GM19397 (cell line): Measurements from ENCODE around the gene CASS4.
A peak's percentile ranks its signal among the peaks of the same experiment; 100 is the strongest.
"Not testable (repeated sequence)": the region's sequence is repeated elsewhere in the genome, so short reads cannot be mapped to it uniquely, and the experiment has no call there.

ENCODE experiments used
- ATAC-seq: cut with Tn5 transposase; IDR thresholded peaks from one replicate; pipeline ENCODE4 v1.9.1; 2021; ENCODE audit warnings: mild to moderate bottlenecking, moderate library complexity; ENCODE audit not compliant: unreplicated experiment

Gene CASS4

DNA sequence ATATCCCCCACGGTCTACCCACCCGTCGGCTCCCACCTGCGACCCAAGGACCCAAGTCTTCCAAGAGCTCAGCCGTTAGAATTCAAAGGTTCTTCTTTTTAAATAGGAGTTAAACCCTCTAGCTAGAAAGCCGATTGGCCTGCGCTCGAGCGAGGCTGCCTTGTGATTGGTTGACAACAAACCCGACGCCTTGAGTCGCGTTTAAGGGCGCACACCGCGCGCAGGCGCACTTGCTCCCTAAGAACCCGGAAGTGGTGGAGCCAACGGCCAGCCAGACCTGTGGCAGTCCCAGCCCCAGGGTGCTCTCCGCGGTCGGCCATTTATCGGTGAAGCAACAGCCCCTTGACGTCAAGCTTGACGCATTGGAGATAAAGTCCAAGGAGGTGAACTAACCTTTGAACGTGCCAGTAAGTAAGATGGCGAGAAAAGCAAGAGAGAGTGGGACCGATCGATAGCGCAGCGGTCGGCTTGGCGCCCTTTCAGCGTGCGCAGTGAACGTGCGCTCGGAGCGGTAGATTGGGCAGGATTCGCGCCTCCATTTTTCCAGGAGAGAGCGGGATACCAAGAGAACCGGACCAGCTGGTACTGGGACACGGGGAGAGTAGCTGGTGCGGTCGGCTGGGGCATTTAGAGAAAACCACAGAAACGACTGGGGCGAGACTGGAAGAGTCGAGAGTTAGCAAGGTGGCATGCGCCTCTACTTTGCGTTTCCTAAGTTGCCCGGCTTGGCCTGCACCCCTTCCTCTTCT, 19.8 kb upstream of the CASS4 start, which contains the start of the genes AURKA and CSTF1:
TSS of gene AURKA (minus strand) at position 84 of the 749 bp plus-strand sequence. CDS start 4,018 bp downstream, outside the sequence.
TSS of gene CSTF1 (plus strand) at position 514 of the 749 bp plus-strand sequence. CDS start 2,908 bp downstream, outside the sequence.
- peak; percentile 95 for ATAC-seq

DNA sequence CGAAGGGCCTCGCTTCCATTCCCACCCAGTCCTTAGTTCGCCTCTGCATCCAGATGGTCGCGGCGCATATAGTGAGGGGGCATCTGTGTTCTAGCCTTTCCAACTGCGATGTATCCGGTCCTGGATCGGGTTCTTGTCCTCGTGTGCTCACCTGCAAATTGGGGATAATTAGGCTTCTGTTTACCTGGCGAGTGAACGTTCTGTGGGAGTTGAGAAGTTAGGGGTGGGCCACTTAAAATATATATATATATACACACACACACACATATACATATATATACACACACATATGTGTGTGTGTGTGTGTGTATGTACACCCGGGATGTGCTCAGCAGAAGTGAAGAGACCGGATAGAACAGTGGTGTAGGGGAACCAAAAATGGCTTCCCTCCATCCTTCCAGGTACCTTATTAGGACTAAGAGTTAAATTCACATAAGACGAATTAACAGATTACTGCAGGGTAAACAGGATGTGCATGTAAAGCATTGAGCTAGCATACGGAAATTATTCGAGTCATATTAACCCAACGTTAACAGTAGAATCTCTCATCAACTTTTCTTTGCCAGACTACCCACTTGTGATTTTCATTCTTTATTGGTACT, 19.1 kb upstream of the CASS4 start:
- no peak for ATAC-seq

DNA sequence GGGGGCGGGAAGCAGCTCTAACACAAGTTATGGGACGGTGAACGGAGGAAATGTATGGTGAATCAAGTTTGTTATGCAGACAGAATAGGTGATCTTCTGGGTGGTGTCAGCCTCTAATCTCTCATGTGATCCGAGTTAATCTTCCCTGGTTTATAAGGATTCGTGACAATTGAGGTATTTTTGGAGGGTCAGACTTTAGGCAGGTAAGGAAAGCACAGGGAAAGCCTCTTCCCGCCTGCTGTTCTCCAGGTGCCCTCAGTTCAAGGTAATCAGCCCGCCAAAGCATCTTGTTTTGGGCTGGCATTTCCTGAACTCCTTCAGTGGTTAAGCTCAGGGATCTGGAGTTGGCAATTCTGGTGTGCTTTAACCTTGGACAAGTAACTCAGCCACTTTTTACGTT, 18.4 kb upstream of the CASS4 start:
- ATAC-seq, result no peak

DNA sequence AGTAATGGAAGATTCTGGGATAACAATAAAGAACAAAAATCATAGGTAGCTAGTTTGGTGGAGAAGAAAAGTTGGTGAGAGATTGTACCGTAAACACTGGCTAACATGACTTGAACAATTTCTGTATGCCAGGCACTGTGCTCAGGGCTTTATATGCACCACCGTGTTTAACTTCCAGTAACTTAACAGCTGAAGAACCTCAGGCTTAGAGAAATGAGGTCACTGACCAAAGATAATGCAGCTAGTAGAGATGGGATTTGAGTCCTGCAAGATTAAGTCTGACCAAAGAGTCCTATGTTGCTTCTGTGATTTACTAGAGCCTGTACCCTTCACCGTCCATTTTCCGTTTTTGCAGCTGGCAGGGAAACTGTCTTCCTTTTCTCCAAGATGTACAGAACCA, 16.9 kb upstream of the CASS4 start:
- no peak for ATAC-seq

DNA sequence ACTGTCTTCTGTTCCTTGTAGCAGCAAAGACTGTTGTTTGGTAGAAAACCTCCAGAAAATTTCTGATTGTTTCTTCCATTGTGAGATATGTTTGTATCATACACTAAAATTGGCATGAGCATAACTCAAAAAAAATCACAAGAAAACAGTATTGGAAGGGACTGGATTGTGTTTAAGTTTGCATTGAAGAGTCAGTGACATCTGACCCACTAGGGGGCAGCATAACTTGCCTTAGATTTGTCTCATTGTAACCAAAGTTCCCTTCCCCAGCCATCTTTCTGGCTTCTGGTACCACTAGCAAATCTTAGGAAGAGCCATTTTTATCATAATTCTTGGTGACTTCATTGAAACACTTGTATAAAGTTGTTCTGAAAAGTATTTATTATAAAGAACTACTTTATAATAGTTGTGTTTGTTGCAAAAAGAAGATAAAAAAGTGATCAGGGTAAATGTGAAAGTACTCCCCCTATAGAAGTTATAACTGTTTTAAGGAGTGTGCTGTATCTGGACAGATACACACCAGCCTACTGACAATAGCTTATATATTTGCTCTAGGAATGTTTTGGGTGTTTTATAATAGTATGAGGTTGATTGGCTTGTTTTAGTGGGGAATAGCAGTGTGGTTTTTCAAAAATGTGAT, 11.9 kb upstream of the CASS4 start:
- no peak for ATAC-seq

DNA sequence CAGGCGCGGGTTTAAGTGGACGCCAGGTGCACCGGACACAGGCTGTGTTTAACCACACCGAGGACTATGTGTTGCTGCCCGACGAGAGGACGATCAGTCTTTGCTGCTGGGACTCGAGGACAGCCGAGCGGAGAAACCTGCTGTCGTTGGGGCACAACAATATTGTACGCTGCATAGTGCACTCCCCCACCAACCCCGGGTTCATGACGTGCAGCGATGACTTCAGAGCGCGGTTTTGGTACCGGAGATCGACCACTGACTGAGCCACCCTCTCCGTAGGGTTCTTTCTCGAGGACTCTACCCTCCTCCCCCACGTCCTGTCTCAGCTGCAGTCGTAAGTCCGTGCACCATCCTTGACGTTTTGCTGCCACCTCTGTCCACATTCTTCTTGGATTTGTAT, 8.6 kb upstream of the CASS4 start:
- no peak for ATAC-seq

DNA sequence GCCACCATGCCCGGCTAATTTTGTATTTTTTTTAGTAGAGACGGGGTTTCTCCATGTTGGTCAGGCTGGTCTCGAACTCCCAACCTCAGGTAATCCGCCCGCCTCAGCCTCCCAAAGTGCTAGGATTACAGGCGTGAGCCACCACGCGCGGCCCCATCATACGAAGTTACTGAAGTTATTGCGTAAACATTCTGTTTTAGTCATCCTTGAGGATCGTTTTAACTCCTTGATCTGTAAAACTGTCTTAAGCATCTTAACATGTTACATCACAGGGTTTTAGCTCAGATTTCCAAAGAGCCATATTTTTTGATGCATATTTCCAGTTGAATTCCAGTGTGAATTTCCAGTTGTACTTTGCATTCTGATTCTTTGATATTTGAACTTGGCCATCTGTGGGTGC, 6.7 kb upstream of the CASS4 start:
- ATAC-seq, result not testable (repeated sequence)

DNA sequence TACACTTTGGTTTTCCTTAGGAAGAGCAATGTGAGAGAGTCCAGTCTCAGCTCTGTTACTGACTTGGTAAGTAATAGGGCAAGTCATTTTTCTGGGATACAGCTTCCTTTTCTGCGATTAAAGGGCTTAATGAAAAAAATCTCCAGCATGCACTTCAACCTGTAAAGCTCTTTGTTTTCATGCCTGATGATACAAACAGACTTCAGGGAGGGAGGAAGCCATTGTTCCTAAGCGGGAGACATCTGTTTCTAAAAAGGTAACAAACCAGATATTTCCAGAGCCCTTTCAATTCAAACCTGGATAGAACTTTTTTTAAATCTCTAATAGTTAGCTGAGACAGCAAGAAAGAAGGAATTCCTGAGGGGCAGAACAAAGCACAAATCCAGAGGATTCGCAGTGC, 5.2 kb upstream of the CASS4 start:
- ATAC-seq, result no peak

DNA sequence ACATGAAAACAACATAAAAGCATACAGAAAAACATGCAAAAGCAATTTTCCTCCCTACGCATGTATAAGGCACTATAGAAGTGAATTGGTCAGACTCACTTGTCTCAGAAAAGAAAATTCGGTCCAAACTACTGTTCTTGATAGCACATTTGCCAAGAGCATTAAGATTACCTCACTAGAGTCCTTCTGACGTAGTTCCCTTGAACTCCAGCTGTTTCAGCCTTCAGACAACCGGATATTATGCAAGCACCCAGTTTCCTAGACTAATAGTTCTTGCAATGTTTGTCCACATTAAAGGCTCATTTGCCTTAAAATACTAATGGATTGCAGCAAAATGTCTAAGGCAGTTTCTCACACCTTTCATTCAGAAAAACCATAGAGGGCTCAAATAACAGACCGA, 2.5 kb upstream of the CASS4 start:
- ATAC-seq, result no peak

DNA sequence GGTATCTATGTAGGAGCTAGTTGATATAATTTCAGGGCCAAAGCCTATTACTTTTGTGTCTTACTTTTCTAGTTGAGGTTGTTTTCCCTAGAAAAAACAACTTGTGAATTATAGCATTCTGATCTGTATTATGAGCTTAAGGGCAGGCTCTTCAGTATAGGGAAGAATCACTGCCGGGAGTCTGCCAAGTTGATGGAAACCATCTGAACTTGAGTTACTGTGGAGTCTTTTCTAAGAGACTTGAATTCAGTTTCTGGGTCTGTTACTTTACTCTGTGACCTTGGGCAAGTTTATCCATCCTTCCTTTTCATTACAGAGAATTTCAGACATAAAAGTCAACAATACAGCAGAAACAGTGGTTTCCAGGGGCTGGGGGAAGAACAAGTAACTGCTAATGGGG, 2.1 kb upstream of the CASS4 start:
- no peak for ATAC-seq

DNA sequence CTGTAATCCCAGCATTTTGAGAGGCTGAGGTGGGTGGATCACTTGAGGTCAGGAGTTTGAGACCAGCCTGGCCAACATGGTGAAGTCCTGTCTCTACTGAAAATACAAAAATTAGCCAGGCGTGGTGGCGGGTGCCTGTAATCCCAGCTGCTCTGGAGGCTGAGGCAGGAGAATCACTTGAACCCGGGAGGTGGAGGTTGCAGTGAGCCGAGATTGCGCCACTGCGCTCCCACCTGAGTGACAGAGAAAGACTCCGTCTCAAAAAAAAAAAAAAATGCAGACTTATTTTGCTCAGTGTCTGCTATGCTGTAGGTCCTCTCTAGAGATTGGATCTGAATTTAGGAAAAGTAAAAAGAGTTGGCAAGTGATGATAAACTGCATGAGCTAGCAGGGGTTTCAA, 773 bp upstream of the CASS4 start:
- ATAC-seq, result not testable (repeated sequence)

DNA sequence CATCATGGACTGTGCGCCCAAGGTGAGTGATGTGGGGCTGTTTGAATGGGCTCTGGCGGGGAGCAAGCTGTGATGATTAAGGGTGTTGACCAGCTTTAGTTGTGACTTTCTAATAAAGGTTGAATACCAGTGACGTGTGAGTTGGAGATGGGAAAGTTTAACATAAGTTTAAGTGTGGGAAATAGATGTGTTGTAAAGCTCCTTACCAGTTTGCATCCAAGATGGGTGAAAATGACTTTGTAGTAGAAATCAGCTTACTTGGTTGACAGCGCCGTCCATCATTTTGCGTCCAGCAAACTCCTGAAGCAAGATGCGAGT, 372 bp downstream of the CASS4 start:
- ATAC-seq, result no peak

DNA sequence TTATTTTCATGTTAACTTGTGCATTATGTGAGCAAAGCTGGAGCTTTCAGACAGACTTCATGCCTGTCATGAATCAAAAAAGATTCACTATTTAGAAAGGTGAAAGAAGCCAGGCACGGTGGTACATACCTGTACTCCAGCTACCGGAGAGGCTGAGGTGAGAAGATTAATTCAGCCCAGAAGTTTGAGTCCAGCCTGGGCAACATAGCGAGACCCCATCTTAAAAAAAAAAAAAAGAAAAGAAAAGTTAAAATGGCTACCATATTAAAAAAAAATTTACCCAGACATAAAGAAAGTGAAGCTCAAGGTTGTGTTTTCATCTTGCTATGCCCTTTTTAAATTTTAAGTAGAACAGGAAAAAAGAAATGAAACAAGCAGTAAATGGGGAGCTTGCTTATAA, 889 bp downstream of the CASS4 start:
- no peak for ATAC-seq

DNA sequence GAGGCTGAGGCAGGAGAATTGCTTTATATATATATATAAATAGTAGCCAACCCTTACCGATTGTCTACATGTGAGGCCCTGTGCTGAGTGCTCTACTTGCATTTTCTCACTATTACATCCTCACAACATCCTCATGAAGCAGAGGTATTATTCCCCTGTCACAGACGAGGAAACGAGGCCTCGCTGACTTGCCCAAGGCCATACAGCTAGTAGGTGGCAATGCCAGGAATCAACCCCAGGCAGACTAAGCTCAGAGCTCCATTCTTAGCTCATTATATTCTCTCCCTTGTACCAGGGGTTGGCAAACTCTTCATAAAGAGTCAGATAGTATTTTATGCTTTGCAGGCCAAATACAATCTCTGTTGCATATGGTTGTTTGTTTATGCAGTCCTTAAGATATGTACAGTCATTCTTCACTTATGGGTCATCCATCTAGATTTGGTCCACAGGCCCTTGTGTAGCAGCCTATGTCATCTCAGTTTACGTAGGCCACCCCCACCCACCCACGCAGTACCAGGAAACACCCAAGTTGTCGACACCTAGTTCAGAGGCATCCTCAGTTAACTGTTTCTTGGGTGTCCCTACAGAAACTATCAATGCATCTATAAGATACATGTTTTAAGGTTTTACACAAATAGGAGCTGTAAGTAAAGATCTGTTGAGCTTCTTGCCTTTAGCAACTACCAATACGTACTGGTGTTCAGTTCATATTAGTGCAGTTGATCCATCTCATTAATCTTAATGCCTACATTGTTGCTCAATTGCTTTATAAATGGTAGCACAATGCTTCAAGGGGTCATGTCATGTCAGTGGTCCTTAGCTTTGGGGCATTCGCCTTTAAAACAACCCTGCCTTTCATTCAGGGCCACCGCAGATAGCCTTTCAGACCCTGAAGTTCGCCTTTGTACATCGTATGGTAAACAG, 3.0 kb downstream of the CASS4 start:
- ATAC-seq, result no peak

DNA sequence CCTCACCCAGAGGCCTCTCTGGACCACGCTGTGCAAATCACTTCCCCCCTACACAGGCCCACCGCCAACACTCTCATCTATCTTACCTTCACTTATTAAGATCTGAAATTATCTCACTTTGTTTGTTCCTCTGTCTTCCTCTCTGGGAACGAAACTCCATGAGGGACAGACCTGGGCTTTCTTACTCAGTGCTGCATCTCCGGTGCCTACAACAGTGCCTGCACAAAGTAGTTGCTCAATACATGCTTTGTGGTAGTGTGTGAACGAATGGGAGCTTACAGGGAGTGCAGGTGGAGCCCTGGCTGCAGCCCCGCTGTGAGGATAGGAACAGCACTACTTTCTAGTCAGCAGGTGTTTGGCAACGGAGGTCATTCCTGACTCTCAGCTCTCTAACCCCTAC, 5.3 kb downstream of the CASS4 start:
- no peak for ATAC-seq

DNA sequence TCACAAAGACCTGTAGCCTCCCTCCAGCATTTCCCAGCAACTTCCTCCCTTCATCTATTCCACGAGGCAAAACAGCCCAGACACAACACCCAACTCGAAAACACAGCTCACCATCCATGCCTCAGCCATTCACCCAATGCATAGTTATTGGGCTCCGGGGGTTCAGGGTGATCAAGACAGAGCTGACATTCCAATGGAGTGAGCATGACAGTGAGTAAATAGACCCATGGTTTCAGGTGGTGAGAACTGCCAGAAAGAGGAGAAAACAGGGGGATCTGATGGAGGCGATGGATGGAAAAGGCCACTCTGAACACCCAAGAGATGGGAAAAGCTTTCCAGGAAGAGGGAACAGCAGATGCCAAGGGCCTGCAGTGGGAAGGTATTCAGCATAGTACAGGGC, 5.9 kb downstream of the CASS4 start:
- no peak for ATAC-seq

DNA sequence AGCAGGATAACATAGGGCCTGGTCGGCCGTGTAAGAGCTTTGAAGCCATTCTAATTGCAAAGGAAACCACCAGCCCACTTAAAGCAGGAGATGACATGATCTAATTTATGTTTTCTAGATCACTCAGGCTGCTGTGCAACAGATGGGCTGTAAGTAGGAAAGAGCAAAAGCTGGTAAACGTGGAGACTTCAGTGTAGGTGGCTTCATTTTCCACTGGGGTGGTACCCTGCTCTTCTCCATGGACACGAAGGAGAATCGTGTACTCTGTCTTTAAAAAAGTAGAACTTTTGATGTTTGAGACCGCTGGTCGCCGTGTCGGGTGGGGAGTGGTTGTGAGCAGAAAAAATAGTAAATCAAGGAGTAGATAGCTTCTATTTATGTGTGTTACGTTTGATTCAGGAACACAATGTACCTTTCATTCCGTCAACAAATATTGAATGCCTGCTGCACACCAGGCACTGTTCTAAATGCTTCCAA, 6.4 kb downstream of the CASS4 start:
- no peak for ATAC-seq

DNA sequence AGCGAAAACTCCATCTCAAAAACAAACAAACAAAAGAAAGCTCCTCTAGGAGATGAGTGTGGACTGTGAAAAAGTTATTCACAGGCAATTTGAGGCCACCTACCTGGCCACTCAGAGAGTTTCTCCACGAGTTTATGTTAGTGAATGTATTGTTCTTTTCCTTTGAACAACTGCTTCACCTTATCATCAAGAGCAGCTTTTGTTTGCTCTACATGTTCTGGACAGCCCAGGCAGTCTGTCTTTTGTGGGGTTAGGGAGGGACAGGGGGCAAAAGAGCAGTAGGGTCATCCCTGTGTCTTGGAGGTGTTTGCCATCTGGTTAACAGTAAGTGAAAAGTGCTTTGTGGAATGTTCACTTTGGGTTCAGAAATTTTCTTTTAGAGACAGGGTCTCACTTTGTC, 8.0 kb downstream of the CASS4 start:
- no peak for ATAC-seq

DNA sequence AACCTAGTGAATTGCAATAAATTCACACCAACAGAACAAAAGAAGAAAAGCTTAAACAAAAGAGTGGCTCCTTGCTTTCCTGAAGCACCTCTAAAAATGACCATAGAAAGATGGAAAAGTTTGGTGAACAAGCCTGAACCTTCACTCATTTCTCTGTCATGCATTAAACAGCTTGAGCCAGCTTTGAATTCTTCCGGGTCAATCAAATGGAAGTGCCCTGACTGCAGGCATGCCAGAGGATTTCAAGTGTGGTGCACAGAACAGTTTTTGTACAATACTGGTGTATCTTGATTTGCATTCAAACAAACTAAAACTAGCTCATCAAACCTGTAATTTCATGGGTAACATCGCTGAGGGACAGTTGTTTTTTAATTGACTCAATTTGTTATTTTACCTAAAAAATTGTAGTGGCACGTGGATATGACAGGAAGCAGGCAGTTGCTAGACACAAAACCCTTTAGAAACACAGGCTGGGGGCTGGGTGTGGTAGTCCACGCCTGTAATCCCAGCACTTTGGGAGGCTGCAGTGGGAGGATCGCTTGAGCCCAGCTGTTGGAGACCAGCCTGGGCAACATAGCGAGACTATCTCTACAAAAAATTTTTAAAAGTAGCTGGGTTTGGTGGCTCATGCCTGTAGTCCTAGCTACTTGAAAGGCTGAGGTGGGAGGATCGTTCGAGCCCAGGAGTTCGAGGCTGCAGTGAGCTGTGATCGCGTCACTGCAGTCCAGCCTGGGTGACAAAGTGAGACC, 9.1 kb downstream of the CASS4 start:
- no peak for ATAC-seq

DNA sequence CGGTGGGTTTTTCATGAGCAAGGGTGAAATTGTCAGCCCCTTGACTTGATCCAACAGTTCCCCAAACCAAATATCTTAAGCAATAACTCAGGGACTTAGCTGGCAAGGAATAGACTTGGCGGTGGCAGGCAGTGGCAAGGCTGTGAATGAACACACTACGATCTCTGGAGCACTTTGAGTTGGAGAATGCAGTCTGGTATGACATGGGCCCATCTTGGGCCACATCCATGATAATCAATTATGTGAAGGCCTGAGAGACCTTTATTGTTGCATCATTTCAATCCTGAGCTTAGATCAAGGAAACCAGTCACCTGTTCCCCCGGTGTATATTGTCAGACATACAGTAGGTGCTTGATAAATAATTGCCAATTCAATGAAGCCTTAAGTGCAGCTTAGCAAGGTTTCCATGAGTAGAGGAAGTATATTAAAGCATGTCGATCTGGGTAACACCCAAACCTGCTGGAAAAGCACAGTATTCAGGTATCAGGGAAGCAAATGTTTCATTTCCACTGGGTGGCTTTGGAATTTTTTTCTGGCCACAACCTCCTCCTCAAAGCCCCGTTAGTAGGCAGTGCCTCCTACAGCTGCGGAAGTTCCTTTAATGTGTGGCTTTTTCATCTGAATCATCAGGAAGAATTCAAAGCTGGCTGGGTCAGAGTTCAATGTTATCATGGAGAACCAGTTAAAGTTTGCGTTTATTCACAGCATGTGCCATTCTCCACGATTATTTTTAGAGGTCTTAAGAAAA, 10.2 kb downstream of the CASS4 start:
- no peak for ATAC-seq
